Effector memory CD4-positive, alpha-beta T cell (primary cell): ENCODE measurements around the gene OPN1MW.
"Not testable (repeated sequence)": the region's sequence is repeated elsewhere in the genome, so short reads cannot be mapped to it uniquely, and the experiment has no call there.

Experiments used
- DNase-seq, 3 donors: peaks; one replicate each; pipeline ENCODE4 v3.0.0-alpha.2; 2020
- H3K27ac ChIP-seq: 2 replicates; pipeline ENCODE4 v1.7.0; 2013; ENCODE audit warnings: mild to moderate bottlenecking, low read length, moderate library complexity; ENCODE audit not compliant: insufficient read depth, poor library complexity, severe bottlenecking
- H3K27me3 ChIP-seq: replicated peaks from 2 replicates; pipeline ENCODE4 v1.7.0; 2013; ENCODE audit warnings: mild to moderate bottlenecking, low read length; ENCODE audit not compliant: insufficient read depth, control insufficient read depth, poor library complexity, severe bottlenecking
- H3K36me3 ChIP-seq: 2 replicates; pipeline ENCODE4 v1.7.0; 2013; ENCODE audit warnings: mild to moderate bottlenecking, low read length, moderate library complexity; ENCODE audit not compliant: control insufficient read depth, insufficient read depth
- H3K4me1 ChIP-seq: 2 replicates; pipeline ENCODE4 v1.7.0; 2013; ENCODE audit warnings: low read length, mild to moderate bottlenecking; ENCODE audit not compliant: control insufficient read depth, insufficient read depth, poor library complexity, severe bottlenecking
- H3K4me3 ChIP-seq: 2 replicates; pipeline ENCODE4 v1.7.0; 2013; ENCODE audit warnings: low read length, low read depth, mild to moderate bottlenecking; ENCODE audit not compliant: insufficient read depth, poor library complexity, severe bottlenecking
- H3K9me3 ChIP-seq: 2 replicates; pipeline ENCODE4 v1.7.0; 2013; ENCODE audit warnings: mild to moderate bottlenecking, low read length, moderate library complexity; ENCODE audit not compliant: control insufficient read depth

The OPN1MW gene

DNA sequence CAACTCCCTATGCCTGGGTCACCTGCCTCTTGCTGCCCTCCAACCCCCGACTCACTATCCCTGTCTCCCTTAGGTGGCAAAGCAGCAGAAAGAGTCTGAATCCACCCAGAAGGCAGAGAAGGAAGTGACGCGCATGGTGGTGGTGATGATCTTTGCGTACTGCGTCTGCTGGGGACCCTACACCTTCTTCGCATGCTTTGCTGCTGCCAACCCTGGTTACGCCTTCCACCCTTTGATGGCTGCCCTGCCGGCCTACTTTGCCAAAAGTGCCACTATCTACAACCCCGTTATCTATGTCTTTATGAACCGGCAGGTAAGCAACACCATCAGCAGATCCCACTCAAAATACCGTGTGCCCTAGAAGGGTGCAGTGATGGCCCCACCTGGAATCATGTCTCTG is 26.2 kb upstream of the OPN1MW start:
- H3K27me3 ChIP-seq, H3K9me3 ChIP-seq, H3K27ac ChIP-seq, H3K4me1 ChIP-seq, H3K36me3 ChIP-seq, DNase-seq, H3K4me3 ChIP-seq: not testable (repeated sequence)

DNA sequence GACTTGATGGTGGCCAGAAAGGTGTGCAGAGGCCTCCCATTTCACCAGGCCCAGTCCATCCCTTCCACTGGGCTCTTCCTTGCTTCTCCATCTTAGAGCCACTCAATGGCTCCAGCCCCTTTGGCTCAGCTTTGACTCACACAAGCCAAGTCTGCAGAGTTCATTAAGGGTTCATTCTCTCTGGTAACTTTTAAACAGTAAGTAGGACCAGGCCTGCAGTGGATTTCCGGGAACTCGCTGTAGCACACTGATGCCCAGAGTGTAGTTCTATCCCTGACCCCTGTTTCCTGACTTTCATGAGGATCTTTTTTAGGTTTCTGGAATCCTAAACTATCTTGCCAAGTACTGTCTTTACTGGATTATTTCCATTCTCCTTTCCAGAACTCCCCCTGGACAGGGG is 25.2 kb upstream of the OPN1MW start:
- not testable (repeated sequence) for H3K27me3 ChIP-seq, DNase-seq, H3K4me3 ChIP-seq, H3K9me3 ChIP-seq, H3K27ac ChIP-seq, H3K36me3 ChIP-seq, H3K4me1 ChIP-seq

DNA sequence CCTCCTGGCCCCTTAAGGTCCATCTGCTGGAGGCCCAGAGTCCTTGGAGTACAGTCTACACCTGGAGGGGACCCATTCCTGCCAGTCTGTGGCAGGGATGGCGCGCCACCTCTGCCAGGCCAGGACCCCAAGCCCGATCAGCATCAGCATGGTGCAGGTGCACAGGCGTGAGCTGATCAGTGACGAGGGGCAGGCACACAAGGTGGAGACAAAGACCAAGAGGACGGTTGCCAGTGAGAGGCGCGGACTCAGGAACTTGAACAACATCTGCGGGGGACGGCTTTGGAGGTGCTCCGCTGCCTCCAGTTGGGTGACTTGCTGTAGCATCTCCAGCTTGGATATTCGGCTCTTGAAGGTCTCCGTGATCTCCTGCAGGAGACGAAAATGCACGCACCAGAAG is 23.1 kb upstream of the OPN1MW start:
- not testable (repeated sequence) for DNase-seq, H3K36me3 ChIP-seq, H3K4me3 ChIP-seq, H3K27me3 ChIP-seq, H3K4me1 ChIP-seq, H3K27ac ChIP-seq, H3K9me3 ChIP-seq

DNA sequence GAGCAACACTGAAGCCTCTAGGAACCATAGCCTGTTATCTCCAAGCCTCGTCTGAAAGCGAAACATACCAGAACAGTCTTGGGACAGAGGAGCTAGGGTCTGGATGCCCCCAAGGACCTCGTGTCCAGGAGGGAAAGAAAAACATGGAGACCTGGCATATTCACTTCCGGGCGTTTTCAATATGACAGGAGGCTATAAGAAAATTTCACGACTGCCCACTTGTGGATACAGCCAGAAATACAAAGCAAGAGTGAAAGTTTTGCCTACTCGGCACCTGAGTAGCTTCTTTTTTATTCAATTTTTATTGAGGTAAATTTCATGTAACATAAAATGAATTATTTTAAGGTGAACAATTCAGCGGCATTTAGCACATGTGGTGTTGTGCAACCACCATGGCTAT is 17.5 kb upstream of the OPN1MW start:
- DNase-seq, H3K27me3 ChIP-seq, H3K4me3 ChIP-seq, H3K27ac ChIP-seq, H3K36me3 ChIP-seq, H3K9me3 ChIP-seq, H3K4me1 ChIP-seq: not testable (repeated sequence)

DNA sequence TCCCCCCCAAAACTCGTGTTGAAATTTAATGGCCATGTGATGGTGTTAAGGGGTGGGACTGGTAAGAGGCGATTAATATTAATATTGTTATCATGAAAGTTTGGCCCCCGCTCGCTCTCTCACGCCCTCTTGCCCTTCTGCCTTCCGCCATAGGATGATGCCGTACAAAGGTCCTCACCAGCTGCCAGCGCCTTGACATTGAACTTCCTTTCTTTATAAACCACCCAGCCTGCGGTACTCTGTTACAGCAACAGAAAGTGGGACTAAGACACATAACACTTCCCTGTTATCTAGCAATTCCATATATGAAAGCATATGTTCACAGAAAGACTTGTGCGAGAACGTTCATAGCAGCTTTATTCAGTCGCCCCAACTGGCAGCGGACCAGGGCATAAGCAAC is 14.0 kb upstream of the OPN1MW start:
- not testable (repeated sequence) for DNase-seq, H3K4me1 ChIP-seq, H3K27ac ChIP-seq, H3K4me3 ChIP-seq, H3K27me3 ChIP-seq, H3K9me3 ChIP-seq, H3K36me3 ChIP-seq

DNA sequence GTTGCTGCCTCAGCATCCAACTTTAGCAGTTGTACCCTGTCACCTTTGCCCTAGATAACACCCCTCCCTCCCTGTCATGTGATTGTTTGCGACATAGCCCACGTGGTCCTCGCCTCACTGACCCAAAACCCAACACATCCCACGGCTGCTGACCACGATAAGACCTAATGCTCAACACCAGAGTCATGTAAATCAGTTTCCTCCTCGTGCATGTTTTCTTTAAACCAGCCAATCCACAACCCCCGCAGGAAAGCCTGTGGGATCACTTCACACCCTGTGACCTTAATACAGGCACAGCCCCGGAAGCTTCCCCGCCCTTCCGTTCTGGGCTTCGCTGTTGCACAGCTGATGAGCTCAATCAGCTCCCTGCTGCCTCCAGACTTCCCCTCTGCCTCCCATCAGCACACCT is 9.9 kb upstream of the OPN1MW start:
- H3K9me3 ChIP-seq, H3K4me1 ChIP-seq, H3K27me3 ChIP-seq, H3K4me3 ChIP-seq, H3K36me3 ChIP-seq, H3K27ac ChIP-seq, DNase-seq: not testable (repeated sequence)

DNA sequence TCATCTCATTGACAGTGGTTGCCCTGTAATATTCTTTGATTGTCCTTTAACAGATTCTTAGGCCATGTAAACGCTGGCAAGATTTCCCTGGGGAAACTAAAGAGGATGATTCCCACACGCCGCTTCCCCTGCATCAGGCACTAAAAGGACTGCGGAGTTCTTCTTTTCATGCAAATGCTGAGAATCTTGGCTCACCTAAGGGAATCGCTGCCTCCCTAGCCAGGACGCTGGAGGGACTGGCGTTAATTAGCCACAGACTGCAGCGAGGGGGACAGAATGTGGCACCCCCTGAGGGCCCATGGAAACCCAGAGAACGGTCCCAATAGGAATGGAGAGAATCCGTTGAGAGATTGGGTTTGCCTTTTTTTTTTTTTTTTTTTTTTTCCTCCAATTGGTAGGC is 8.0 kb upstream of the OPN1MW start:
- not testable (repeated sequence) for H3K9me3 ChIP-seq, H3K27ac ChIP-seq, H3K36me3 ChIP-seq, H3K27me3 ChIP-seq, H3K4me1 ChIP-seq, DNase-seq, H3K4me3 ChIP-seq

DNA sequence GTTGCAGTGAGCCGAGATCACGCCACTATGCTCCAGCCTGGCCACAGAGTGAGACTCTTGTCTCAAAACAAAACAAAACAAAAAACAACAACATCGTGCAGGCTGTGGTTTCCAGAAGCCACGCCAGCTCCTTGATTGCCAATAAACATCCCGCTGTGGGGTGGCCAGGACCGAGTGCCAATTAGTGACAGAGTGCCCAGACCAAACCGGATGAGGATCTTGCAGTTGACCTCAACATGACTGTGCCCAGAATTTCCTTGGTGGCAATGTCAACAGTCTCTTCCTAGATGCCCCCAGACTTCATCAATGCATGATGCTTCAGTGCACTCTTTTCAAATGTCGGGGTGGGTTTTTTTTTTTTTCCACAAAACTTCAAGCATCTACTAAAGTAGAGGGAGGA is 1.4 kb downstream of the OPN1MW start:
- not testable (repeated sequence) for H3K4me1 ChIP-seq, DNase-seq, H3K9me3 ChIP-seq, H3K27ac ChIP-seq, H3K4me3 ChIP-seq, H3K36me3 ChIP-seq, H3K27me3 ChIP-seq

DNA sequence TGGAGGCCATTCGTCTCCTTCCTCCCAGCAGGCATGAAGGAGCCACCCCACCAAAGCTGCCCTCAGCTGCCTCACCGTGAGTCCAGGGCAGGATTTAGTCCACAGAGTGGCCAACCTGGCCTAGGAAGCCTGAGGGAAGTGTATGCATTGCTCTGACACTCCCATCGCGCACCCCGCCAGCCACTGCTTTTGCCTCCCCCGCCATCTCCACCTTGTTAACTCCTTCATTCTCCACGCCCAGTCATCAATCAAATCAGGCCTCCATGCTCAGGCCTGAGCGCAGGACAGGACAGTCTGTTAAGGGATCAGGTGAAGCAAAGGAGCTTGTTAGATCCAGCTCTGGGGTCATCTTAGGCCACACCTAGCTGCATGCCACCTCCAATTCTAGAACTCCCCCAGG is 10.4 kb downstream of the OPN1MW start:
- not testable (repeated sequence) for H3K4me3 ChIP-seq, DNase-seq, H3K27me3 ChIP-seq, H3K36me3 ChIP-seq, H3K4me1 ChIP-seq, H3K27ac ChIP-seq, H3K9me3 ChIP-seq

DNA sequence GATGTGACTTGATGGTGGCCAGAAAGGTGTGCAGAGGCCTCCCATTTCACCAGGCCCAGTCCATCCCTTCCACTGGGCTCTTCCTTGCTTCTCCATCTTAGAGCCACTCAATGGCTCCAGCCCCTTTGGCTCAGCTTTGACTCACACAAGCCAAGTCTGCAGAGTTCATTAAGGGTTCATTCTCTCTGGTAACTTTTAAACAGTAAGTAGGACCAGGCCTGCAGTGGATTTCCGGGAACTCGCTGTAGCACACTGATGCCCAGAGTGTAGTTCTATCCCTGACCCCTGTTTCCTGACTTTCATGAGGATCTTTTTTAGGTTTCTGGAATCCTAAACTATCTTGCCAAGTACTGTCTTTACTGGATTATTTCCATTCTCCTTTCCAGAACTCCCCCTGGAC is 11.9 kb downstream of the OPN1MW start:
- not testable (repeated sequence) for H3K4me3 ChIP-seq, H3K36me3 ChIP-seq, H3K4me1 ChIP-seq, H3K27ac ChIP-seq, H3K9me3 ChIP-seq, H3K27me3 ChIP-seq, DNase-seq

DNA sequence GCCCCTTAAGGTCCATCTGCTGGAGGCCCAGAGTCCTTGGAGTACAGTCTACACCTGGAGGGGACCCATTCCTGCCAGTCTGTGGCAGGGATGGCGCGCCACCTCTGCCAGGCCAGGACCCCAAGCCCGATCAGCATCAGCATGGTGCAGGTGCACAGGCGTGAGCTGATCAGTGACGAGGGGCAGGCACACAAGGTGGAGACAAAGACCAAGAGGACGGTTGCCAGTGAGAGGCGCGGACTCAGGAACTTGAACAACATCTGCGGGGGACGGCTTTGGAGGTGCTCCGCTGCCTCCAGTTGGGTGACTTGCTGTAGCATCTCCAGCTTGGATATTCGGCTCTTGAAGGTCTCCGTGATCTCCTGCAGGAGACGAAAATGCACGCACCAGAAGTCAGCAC is 14.1 kb downstream of the OPN1MW start:
- H3K27me3 ChIP-seq, H3K4me3 ChIP-seq, H3K9me3 ChIP-seq, H3K36me3 ChIP-seq, H3K27ac ChIP-seq, H3K4me1 ChIP-seq, DNase-seq: not testable (repeated sequence)
